ENCODE data around the gene FAIM2.

FAIM2 gene

DNA sequence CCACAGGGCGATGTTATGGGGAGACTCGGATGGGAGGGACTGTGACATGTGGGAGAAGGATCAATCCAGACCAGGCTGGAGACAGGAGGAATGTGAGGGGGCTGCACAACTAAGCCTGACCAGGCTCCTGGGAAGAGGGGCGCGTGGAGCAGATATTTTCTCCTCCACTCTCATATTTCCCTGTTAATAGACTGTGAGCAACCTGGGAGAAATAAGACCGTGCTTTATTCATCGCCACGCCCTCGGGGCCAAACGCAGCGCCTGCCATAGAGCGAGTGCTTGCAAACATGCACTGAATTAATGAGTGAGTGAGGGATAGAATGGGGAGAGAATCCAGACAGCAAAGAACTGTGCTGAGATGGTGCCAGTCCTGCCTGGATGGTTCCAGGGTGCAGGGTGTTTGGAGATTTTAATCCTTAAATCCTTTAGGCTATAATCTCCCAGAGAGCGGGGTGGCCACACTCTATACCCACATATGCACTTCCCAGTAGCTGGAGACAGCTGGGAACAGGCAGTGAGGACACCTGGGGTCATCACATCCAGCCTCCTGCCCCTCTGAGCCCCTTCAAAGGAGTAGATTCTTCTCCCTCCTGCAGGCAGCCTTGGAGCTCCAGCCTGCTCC lies 13.6 kb upstream of the FAIM2 start:
- no peak for DNase-seq

DNA sequence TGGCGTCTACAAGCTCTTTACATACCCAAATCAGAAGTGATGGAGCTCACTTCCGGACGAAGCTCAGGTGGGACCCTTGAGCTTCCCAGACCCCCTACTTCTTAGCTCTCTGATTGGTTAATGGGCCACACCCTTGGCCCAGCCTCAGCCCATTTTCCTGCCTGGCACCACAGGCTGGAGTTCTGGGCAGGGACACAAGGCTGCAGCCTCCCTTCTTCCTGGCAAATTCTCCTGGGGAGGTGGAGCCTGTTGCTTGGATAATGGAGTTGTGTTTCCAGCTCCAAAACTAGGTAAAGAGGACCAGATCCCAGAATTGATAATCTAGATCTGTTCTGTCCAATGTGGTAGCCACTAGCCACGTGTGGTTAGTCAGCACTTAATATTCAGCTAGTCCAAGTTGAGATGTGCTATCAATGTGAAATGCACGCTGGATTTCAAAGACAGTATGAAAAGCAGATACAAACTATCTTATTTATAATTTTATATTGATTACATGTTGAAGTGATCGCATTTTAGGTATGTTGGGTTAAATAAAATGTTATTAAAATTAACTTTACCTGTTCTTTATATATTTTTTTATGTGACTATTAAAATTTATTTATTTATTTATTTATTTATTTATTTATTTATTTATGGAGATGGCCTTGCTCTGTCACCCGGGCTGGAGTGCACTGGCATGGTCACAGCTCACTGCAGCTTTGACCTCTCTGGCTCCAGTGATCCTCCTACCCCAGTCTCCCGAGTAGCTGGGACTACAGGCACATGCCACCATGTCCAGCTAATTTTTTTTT lies 12.6 kb upstream of the FAIM2 start:
- no peak for DNase-seq

DNA sequence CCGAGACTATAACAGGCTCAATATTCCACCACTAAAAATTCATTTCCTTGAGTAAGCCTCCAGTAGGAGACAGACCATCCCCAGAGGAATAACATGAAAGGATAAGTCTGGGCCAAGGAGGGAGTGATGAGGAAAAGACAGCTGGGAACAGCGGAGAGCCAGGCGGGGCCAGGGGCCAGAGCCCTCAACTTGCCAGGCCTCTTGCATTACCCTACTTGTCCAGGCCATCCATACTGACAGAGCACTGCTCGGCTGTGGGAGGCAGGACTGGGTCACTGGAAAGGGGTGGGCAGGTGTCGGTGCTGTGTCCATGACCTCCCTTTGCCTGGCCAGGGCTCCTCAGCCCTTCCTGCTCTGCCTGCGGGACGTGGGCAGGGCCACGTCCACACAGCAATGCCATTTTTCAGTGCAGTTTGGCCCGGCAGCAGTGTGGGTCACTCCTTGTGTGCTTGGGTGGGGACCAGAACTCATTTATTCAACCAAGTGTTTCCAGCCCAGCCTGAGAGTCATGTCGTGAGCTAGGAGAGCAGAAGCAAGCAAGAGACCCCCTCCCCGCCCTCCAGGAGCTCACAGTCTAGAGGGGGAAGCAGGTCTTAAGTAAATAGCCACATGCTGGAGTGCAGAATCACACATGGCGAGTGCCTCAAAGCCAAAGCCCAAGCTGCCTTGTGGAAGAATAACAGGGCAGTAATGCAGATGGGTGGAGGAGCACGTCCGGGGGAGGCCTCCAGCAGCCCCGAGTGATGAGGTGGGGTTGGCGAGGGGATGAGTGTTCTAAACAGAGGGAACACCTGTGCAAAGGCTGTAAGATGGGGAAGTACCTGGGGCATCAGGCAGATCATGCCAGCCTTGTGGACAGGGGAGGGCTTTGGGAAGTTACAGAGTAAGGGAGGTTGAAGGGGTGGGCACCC lies 8.9 kb upstream of the FAIM2 start:
- DNase-seq: no peak

DNA sequence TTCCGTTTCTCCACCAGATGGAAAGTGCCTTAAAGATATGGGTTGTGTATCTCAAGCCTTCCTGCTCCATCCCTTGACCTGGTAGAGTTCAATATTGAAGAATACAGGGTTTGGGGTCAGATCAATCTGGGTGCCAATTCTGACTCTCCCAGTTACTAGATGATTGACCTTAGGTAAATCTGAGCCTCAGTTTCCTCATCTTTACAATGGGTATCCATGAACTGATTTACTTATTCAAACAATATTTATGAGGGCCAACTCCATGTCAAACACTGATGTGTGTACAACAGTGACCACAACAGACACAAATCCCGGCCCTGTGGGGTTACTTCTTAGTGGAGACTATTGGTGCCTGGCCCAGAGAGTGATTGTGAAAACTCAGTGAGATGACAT lies 7.5 kb upstream of the FAIM2 start:
- no peak for DNase-seq

DNA sequence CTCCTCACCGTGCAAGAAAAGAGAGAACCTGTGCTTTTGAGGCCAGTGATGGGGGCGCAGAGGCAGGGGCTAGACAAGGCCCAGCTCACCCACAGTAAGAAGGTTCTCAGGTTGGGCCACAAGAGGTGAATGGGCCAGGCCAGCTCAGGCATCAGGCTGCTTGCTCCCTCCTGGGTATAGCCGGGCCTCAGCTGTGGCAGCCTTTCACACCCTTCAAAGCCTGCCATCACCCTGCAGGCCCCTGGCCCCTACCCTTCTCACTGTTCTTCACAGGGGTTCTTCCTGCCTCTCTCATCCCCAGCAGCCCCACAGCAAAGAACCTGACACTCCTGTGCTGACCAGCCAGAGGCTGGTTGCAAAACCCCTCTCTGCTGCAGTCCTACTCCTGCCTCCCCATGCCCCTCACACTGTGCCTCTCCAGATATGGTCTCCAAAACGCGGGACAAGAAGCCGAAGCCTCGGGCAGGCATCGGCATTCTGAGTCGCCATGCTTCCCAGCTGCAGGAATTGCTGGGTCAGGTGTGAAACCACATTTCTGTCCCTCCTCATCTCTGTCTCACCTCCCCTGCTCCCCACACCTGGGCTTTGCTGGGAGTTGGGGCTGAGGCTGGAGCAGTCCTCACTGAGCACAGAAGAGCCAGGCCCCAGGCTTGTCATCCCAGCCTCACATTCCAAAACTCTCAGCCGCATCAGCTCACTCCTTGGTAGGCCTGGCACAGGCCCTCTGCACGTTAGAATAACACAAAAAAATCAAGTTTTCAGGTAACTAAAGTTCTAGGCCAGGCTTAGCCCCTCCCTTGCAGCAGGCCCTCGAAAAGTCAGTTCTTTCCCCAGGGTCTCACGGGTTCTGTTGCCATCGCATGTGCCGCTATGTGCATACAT lies 6.9 kb upstream of the FAIM2 start:
- DNase-seq: no peak

DNA sequence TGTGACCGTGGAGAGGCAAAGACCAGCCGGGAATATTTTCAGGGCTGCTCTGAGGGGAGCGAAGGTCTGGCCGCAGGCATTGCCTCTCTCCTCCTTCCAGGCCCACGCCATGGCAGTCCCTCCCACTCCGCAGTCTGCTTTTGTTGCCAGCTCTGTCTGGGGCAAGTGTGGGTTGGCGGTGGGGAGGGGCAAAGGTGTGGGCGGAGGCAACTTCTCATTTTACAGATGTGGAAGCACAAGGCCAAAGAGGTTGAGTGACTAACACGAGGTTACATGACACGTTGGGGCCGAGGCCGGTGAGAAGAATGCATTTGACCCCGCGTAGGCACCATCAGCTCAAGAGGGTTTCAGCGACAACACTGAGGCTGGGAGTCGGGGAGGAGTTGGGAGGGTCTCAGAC lies 6.1 kb upstream of the FAIM2 start:
- no peak for DNase-seq

DNA sequence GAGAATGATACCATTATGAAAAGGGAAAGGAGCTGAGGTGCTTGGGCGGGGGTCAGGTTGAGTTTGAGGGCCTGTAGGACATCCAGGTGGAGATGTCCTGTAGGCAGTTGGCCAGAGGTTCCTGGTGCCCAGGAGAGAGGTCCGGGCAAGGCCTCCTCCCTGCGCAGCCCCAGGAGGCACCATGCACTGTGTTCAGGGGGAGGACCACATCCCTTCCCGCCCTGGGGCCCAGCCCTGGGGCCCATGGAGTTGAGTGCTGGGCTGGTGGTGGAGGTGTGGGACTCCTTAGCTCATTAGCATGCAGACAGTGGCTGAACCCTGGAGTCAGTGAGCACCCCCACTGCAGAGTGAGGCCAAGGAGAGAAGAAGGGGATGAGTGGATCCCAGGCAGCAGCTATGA lies 5.7 kb upstream of the FAIM2 start:
- no peak for DNase-seq

DNA sequence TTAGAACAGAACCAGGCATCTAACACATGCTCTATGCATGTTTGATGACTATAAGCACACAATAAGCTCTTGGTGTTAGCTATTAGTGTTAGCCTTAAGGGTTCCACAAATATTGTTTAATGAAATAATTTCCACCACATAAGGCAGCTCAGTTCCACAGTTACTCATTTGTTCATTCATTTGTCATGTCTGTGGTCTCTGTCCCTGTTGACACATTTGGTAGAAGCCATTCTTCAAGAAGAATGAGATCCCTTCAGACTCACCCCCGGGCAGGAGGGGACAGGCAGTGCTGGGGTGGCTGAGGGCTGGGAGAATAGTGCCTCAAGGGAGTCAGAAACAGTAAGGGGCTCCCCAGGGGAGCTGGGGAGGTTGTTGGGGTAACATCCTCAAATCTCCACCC lies 3.7 kb upstream of the FAIM2 start:
- no peak for DNase-seq

DNA sequence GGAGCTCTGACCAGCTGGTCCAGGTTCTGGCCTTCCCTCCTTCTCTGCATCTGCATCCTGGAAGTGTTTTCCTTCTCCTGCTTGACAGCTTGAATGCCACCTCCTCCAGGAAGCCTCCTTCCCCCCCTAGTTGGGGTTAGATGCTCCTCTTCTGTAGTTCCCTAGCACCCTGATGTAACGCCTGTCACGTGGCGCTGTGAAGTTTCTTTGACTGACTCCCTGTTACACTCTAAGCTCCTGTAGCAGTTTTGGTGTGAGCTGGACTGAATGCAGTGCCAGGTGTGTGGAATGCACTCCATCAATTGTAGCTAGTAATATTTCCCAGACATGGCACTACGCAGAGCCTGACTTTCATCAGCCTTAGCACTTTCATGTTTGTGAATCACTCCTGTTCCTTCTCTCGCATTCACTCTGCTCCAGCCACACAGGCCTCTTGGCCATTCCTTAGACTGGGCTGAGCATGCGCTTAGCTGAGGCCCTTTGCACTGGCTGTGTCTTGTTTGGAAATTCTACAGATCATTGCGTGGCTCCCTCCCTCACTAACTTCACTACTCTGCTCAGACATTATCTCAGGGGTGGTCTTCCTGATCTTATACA lies 2.1 kb upstream of the FAIM2 start:
- no peak for DNase-seq

DNA sequence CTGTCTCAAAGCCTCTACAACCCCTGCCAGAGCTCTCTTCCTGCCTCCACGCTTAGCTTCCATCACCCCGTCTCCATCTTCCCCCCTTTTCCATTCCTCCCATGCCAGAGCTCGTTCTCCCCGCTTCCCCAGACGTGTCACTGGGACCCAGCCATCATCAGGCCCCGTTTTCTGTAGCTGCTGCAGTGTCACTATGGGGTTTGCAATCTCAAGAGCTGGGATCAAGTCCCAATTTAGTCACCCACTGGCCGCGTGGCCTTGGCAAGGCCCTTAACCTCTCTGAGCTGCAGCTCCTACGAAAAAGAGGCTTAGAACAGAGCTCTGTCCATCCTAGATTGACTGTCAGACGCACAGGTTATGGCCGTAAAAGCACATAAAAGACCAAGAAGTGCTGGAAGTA lies 901 bp upstream of the FAIM2 start:
- no peak for DNase-seq

DNA sequence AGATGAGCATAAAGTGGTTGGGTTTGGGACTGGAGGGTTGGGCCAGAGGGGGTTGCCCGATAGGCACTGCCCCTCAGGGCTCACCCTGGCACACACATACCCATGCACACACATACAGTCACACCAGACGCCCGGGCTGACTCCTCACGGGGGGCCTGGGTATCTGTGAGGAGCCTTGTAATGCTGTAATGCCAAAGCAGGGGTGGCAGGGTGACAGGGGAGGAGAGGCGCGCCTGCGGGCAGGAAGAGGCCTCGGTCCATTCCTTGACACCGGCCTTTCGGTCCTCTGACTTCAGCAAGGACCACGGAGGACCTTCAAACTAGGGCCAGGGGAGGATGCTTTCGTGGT lies 375 bp downstream of the FAIM2 start:
- no peak for DNase-seq

DNA sequence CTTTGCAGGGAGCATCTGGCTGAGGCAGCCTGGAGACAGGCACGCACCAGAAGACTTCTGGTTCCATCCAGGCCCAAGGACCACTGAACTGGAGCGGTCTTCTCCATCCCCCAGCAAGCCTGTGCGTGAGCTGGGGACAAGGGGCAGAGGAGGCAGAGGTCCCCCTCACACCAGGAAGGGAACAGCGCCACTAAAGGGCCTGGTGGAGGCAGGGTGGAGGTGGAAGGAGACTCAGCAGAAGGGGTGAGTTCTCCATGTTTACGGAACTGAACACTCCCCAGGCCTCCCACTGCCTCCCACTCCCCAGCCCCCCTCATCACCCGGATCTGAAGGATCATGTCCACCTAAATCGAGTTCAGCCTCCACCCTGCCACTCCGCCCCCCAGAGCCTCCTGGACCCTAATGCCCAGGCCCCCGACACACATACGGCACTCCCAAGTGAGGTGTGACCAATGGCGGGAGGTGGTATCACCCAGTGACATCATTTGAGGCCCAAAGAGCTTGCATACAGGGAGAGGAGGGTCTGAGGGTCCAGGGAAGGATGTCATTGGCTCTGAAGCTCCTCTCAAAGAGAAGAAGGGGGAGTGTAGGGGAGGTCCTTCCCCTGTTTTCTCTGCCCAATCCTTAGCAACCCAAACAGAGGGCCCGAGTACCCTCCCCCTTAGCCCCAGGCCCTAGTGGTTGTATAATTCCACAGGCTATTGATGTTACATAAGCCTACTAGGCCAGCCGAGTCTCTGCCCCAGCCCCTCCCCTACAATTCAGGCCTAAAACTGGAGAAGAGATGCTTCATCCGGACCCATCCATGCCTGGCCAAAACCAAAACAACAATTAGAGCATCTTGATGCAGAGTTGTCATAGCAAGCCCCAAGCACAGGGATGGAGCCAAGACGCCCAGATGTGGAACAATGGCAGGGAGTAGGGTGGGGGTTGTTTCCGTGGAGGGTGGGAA lies 1.0 kb downstream of the FAIM2 start:
- DNase-seq: no peak

DNA sequence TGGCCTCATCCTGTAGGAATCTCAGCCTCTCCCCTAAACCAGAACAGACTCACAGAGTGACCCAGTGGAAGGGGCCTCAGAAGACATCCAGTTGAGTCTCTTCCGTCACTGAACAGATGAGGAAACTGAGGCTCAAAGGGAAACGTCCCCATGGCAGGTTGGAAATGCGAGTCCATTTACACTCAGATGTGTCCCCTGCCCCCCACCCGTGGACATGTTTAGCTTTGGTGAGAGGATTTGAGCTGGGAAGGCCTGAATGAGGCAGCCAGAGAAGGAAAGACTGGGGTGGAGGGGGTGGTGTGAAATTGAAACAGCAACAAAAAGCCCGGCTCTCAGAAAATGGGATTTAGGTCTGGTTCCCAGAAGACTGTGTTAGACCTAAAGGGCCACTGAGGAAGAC lies 1.7 kb downstream of the FAIM2 start:
- no peak for DNase-seq

DNA sequence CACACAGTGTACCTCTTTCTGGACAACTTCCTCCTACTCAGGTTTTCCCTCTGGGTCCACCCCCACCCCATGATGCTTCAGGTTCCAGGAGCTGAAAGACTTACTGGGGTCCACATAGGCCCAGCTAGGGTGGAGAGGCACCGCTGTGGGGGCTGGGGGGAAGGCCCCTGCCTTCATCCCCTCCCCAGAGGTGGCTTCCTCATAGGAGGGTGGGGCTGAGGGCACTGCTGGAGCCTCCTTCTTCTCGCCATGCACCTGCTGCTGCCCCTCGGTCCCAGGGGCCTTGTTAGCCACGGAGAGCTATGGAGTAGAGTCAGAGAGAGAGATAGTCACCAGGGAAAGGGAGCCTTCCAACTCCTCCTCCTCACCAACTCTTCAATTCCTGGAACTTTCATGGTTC lies 2.7 kb downstream of the FAIM2 start:
- no peak for DNase-seq

DNA sequence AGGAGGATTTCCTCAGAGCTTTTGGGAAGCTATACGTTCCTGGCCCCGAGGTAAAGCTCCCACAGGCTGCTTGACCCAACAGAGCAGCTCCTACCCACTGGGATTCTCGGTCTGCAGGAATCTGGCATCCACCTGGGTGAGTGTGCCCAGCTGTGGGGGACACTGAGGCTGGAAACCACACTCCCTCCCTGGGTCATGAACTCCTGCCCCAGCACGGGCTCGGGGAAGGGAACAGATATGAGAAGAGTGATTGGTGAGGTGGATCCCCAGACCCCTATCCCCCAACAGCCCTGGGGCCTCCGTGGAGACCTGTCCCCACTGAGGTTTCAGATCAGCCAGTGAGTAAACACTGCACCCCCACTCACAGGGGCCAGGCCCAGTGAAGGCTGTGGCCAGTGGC lies 3.3 kb downstream of the FAIM2 start:
- DNase-seq: no peak

DNA sequence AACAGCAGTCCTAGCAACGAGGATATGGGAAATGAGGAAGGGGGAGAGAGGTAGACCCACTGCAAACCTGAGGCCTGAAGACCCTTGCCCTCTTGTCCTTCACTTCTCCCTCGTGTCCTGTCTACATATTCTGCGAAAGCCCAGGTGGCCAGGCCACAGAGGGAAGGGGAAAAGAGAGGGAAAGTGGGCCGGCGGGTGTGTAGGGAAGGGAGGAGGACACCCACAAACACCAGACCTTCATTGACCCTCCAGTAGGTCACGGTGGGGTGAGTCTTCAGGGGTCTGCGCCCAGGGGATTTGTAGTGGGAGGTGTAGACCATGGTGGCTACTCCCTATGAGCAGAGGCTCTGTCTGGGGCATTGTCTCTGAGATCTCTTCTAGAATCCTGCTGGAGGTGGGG lies 3.8 kb downstream of the FAIM2 start:
- no peak for DNase-seq

DNA sequence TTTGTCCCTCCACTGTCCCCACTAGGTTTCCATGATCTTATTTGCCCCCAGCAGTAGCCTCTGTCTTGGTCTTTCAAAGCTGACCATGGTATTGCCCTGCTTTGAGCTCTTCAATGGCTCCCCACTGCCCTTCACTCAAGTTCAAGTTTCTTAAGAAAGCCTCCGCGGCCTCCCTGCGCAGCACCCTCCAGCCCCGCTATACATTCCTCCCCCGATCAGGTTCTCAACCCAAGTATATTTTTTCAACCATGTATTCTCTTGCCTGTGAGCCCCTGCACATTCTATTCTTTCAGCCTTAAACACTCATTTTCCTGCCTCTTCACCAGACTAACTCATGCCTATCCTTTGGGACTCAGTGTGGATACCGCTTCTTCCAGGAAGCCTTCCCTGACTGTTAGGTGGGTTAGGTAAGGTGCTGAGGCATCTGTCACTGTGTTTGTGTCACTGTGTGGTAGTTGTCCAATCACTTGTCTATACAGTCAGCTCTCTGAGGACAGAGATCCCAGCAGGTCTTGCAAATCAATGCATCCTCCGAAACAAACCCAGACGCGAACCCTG lies 4.3 kb downstream of the FAIM2 start:
- DNase-seq: no peak

DNA sequence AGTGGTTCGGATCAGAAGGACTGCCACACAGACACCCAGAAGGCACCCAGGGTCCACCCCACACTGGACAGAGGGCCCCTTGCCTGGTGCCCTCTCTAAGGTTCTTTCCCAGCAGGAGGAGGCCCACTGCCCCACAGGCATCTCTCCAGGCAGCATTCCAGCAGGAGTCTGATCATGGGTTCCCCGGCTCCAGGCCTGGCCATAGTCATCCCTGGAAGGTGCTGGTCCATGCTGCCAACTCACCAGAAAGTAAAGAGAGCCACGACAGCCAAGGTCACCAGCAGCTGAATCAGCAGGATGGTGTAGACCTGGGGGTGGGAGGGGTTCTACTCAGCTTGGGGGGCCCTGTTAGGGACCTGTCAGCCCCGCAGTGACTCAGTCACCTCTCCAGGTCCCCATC lies 6.4 kb downstream of the FAIM2 start:
- DNase-seq: no peak

DNA sequence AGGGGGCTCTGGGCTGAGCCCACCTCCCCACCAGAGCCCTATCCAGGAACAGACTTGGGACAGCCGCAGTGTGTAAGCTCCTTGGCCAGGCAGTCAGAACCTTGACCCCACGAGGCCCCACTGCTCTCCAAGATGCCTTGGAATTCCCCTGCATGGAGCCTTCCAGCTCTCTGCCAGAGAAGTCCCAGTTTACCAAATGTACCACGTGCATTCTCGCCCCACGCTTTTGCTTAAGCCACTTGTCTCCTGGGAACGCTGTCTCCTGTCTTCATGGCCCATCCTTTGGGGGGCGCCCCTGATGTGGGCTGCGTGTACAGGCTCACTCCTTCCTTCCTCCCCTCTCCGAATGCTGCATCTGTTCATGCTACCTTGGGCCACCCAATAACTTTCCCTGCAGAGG lies 7.9 kb downstream of the FAIM2 start:
- DNase-seq: no peak

DNA sequence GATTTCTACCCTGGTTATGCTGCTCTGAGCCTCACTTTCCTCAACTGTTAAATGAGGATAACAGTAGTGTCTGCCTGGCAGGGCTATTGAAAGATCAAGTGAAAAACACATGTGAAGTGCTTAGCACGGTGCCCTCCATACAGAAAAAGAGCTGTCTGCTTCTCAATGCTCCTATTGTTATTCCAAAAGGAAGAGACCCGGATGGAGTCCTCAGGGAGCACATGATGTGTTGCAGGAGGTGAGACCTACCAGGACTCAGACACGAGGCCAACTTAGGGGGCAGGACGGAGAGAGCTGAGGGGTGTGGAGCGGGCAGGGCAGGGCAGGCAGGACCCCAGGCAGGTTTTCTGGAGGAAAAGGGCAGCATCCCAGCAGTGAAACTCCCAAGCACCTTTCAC lies 8.9 kb downstream of the FAIM2 start:
- DNase-seq: no peak
